Esophagus muscularis mucosa (tissue), 4 donors: Measurements from ENCODE around the gene SYNJ2.

ENCODE experiments used
- EP300 ChIP-seq: sonication (generic); formaldehyde crosslinking; IDR thresholded peaks from one replicate; pipeline ENCODE4 v1.6.1; 2017; ENCODE audit warnings: antibody characterized with exemption
- POLR2A ChIP-seq: fragments of 450-650 bp; IDR thresholded peaks from one replicate; pipeline ENCODE4 v1.6.1; 2017; ENCODE audit warnings: antibody characterized with exemption, moderate library complexity, mild to moderate bottlenecking, low read depth
- POLR2AphosphoS5 ChIP-seq, 2 donors: sonication (generic); formaldehyde crosslinking; IDR thresholded peaks; one replicate each; pipeline ENCODE4 v1.6.1; 2017; ENCODE audit warnings: antibody characterized with exemption in 2 of 2
- TF ChIP-seq, protein P1 (sequence below), 3 experiments: fragments of 200-600 bp in 2 of 3; fragments of 450-650 bp in 1 of 3; sonication (generic) in 2 of 3; IDR thresholded peaks; one replicate each; pipeline ENCODE4 v1.5.1; 2017 to 2019; ENCODE audit warnings: antibody characterized with exemption in 3 of 3, mild to moderate bottlenecking in 2 of 3, moderate library complexity in 1 of 3

DNA sequence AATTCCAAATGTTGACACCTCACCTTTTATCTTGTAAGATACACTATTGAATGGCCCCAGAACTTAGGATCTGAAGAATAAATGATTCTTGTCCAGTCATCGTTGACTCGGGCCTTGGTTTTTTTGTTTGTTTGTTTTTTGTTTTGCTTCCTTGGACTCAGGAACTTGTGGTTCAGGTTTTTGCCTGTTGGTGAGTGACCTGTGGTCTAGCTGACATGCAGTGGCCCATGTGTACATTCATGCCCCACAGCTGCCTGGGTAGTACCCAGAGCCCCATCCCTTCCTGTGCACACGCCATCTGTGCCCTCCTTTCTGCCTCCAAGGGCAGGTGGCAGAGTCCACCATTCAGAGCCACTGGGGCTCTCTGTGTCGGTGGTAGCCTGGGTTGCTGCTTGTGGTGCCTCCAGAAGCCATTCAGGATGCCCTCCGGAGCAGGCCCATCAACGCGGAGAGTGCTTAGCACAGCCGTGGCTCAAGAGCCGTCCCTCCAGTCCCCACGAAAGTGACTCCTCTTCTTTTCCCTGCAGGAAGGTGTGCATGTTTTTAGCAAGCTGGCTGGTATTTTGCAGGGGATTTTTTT is 85.9 kb downstream of the SYNJ2 start:
- TF ChIP-seq POLR2A (no peak), POLR2AphosphoS5 (IDR thresholded peaks at IDR 0.05) (no peak), EP300 (no peak)
- TF ChIP-seq, protein P1, sequence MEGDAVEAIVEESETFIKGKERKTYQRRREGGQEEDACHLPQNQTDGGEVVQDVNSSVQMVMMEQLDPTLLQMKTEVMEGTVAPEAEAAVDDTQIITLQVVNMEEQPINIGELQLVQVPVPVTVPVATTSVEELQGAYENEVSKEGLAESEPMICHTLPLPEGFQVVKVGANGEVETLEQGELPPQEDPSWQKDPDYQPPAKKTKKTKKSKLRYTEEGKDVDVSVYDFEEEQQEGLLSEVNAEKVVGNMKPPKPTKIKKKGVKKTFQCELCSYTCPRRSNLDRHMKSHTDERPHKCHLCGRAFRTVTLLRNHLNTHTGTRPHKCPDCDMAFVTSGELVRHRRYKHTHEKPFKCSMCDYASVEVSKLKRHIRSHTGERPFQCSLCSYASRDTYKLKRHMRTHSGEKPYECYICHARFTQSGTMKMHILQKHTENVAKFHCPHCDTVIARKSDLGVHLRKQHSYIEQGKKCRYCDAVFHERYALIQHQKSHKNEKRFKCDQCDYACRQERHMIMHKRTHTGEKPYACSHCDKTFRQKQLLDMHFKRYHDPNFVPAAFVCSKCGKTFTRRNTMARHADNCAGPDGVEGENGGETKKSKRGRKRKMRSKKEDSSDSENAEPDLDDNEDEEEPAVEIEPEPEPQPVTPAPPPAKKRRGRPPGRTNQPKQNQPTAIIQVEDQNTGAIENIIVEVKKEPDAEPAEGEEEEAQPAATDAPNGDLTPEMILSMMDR (IDR thresholded peaks at IDR 0.05) = no peak
